K562 (cell line): ENCODE results near the gene ATP6V1G1. TPM values are rescaled to one million over a fixed set of nuclear protein-coding genes. Genes with fewer than 3 reads are reported as not detected.

ENCODE experiments used
- CHAMP1 ChIP-seq: fragments of 450-650 bp; IDR thresholded peaks from 2 replicates; pipeline ENCODE4 v1.6.1; 2016; ENCODE audit warnings: mild to moderate bottlenecking
- DIDO1 ChIP-seq: fragments of 450-650 bp; IDR thresholded peaks from 2 replicates; pipeline ENCODE4 v1.6.1; 2016; ENCODE audit warnings: low read depth, missing biosample characterization, missing genetic modification characterization
- ELK3 ChIP-seq: fragments of 450-650 bp; formaldehyde crosslinking; IDR thresholded peaks from 2 replicates; pipeline ENCODE4 v1.4.0; 2020; ENCODE audit warnings: mild to moderate bottlenecking
- HBP1 ChIP-seq: fragments of 450-650 bp; formaldehyde crosslinking; IDR thresholded peaks from 2 replicates; pipeline ENCODE4 v1.4.0; 2022; ENCODE audit warnings: missing genetic modification characterization
- HMGN3 ChIP-seq: IDR thresholded peaks from 2 replicates; pipeline ENCODE4 v1.6.1; 2011; ENCODE audit warnings: borderline replicate concordance, low read depth, mild to moderate bottlenecking, mixed read lengths, low read length; ENCODE audit not compliant: insufficient read length; ENCODE audit errors: extremely low read depth
- JUN ChIP-seq, 2 experiments: sonication (generic) in 1 of 2; formaldehyde crosslinking in 1 of 2; IDR thresholded peaks; 2 replicates each; pipeline versions ENCODE4 v1.6.1 to v1.8.0; 2012 to 2022; ENCODE audit warnings: borderline replicate concordance in 2 of 2, mild to moderate bottlenecking in 2 of 2, improper control_type of control experiment in 1 of 2, low read depth in 1 of 2, low read length in 1 of 2, missing genetic modification reagents in 1 of 2
- LCOR ChIP-seq: sonication (generic); formaldehyde crosslinking; IDR thresholded peaks from 2 replicates; pipeline ENCODE4 v1.8.0; 2022; ENCODE audit warnings: mild to moderate bottlenecking, missing genetic modification reagents
- MEIS2 ChIP-seq: fragments of 450-650 bp; IDR thresholded peaks from 2 replicates; pipeline ENCODE4 v1.6.1; 2014; ENCODE audit warnings: mild to moderate bottlenecking; ENCODE audit not compliant: partially characterized antibody
- MTA1 ChIP-seq: fragments of 450-650 bp; IDR thresholded peaks from 2 replicates; pipeline ENCODE4 v1.6.1; 2017; ENCODE audit warnings: borderline replicate concordance
- NBN ChIP-seq: fragments of 450-650 bp; IDR thresholded peaks from 2 replicates; pipeline ENCODE4 v1.6.1; 2016; ENCODE audit warnings: low read depth, mild to moderate bottlenecking
- PREB ChIP-seq: sonication (generic); formaldehyde crosslinking; IDR thresholded peaks from 2 replicates; pipeline ENCODE4 v1.8.1; 2023; ENCODE audit warnings: mild to moderate bottlenecking, missing genetic modification reagents
- RBM17 ChIP-seq: fragments of 200-400 bp; formaldehyde crosslinking; IDR thresholded peaks from 2 replicates; pipeline ENCODE4 v1.6.1; 2017; ENCODE audit warnings: low read depth, mild to moderate bottlenecking, low read length, borderline replicate concordance
- RBM34 ChIP-seq: fragments of 200-400 bp; formaldehyde crosslinking; IDR thresholded peaks from 2 replicates; pipeline ENCODE4 v1.6.1; 2018; ENCODE audit warnings: low read length, borderline replicate concordance; ENCODE audit not compliant: insufficient read depth
- SOX6 ChIP-seq: fragments of 450-650 bp; IDR thresholded peaks from 2 replicates; pipeline ENCODE4 v1.6.1; 2014; ENCODE audit warnings: mild to moderate bottlenecking
- SRSF7 ChIP-seq: fragments of 200-400 bp; formaldehyde crosslinking; optimal IDR thresholded peaks from 2 replicates; pipeline ENCODE3; 2017; ENCODE audit warnings: mild to moderate bottlenecking, low read depth, low read length
- XRCC4 ChIP-seq: IDR thresholded peaks from one replicate; pipeline ENCODE4 v1.6.1; 2011; ENCODE audit not compliant: insufficient read depth, insufficient read length; ENCODE audit errors: extremely low read depth
- ZNF668 ChIP-seq: fragments of 250-450 bp; sonication (Bioruptor Pico); IDR thresholded peaks from 2 replicates; pipeline ENCODE4 v1.8.0; 2022; ENCODE audit warnings: mild to moderate bottlenecking, inconsistent platforms
- polyA plus RNA-seq, 8 experiments: library from polyadenylated mRNA; depleted of rRNA in 4 of 8; stranded (reverse) in 5 of 8; unstranded in 3 of 8; fragments of >200 nt; fragmentation: Nextera tagmentation in 2 of 8; fragmentation: Illumina TruSeq in 1 of 8; extraction: Ambion mirVana in 2 of 8; extraction: Trizol in 1 of 8; gene quantifications; 2 replicates each; pipeline versions ENCODE4 v1.2.1 to v1.2.3, GENCODE V29; 2011 to 2014; ENCODE audit warnings: inconsistent platforms in 1 of 8, missing spikeins in 1 of 8
- total RNA-seq, 7 experiments: library from RNA; depleted of rRNA in 6 of 7; stranded (reverse); fragments of >200 nt in 6 of 7; fragmentation: Illumina TruSeq in 2 of 7; extraction: Trizol in 2 of 7; gene quantifications; 2 replicates each; pipeline versions ENCODE4 v1.2.1 to v1.2.3, GENCODE V29; 2011 to 2021; ENCODE audit warnings: low replicate concordance in 1 of 7

The ATP6V1G1 gene
- total and polyA plus RNA-seq, 9 of the 15 experiments (the other 6 are each of a cell fraction or from before 2014, with no cell fraction given): 88.4 to 492 (median 193) TPM

- TF ChIP-seq MTA1 (0 out of 2 replicates have a peak, but pooled peaks have one; percentile 58), SRSF7 (no peak), XRCC4 (no peak), JUN (IDR thresholded peaks at IDR 0.05; ENCODE audit: borderline replicate concordance, low read depth, low read length) (peak; percentile 97), JUN (CRISPR knock-in tag; IDR thresholded peaks at IDR 0.05; ENCODE audit: borderline replicate concordance) (no peak; the same call in none of the 2 replicates), HMGN3 (no peak), HBP1 (CRISPR knock-in tag) (no peak), NBN (no peak), ZNF668 (no peak), CHAMP1 (no peak), PREB (CRISPR knock-in tag) (no peak), LCOR (no peak), MEIS2 (peak; percentile 93), ELK3 (CRISPR knock-in tag) (no peak), DIDO1 (tag) (no peak), RBM17 (no peak), SOX6 (peak; percentile 71; the same call in 1 of the 2 replicates), RBM34 (no peak)
Measured at GRCh38 chr9:114551750-114552685, 35.6 kb upstream of the ATP6V1G1 start (continued).
